ENCODE results near the gene CCDC144A. TPM values are rescaled to one million over a fixed set of nuclear protein-coding genes. Genes with fewer than 3 reads are reported as not detected.
"Not testable (repeated sequence)": the region's sequence is repeated elsewhere in the genome, so short reads cannot be mapped to it uniquely, and the experiment has no call there.

Gene CCDC144A
- total RNA-seq, 2 donors from 2014 or later: 3.1 to 13.3 TPM

DNA sequence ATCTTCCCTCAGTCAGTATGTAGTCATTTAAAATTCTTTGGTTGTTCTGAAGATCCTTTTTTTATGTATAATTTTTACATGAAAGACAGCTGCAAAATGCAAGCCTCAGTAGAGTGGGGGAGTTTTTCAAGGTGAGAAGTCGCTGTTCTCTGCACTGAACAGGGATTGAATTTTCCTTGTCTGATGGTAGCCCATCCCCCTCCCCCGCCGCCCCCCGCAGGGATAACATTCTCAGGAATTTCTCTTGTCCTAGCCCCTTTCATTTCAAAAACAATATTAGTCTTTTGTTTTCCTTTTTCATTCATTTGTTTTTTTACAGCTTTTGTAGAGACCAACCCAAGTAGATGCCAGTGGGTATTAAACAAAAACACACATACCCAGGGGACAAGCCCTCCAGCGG lies 2.9 kb upstream of the CCDC144A start:
- not testable (repeated sequence) for H3K27ac Mint-ChIP-seq; H3K4me1 Mint-ChIP-seq (ENCODE audit: low read depth)
- H3K27me3 Mint-ChIP-seq (ENCODE audit: low read depth): peaks cover 20% of the 10 kb centered on the region

DNA sequence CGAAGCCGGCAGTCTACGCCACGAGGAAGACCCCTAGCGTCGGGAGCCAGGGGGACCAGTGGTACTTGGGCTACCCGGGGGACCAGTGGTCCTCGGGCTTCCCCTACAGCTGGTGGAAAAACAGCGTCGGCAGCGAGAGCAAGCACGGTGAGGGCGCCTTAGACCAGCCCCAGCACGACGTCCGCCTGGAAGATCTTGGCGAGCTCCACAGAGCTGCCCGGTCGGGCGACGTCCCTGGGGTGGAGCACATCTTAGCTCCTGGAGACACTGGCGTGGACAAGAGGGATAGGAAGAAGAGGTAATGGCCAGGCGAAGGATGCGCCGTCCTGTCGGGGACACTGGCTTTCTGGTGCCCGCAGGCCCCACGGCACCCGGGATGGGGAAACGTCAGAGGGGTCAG lies 406 bp downstream of the CCDC144A start:
- not testable (repeated sequence) for H3K36me3 Mint-ChIP-seq (ENCODE audit: insufficient read depth in 2 of 2); DNase-seq; H3K9me3 Mint-ChIP-seq; H3K27ac Mint-ChIP-seq; H3K27me3 Mint-ChIP-seq (ENCODE audit: low read depth); H3K4me1 Mint-ChIP-seq (ENCODE audit: low read depth)
- H3K4me3 Mint-ChIP-seq: peak overlapping the region in 1 of 2 donors; percentile 22
- ATAC-seq (replicated peaks in 1 of 2): peak; percentile 13 to 27

More for the DNA sequence above, 2.9 kb upstream of the CCDC144A start:
- not testable (repeated sequence) for H3K36me3 Mint-ChIP-seq (ENCODE audit: insufficient read depth in 2 of 2); ATAC-seq (replicated peaks in 1 of 2); DNase-seq; H3K9me3 Mint-ChIP-seq; H3K4me3 Mint-ChIP-seq

DNA sequence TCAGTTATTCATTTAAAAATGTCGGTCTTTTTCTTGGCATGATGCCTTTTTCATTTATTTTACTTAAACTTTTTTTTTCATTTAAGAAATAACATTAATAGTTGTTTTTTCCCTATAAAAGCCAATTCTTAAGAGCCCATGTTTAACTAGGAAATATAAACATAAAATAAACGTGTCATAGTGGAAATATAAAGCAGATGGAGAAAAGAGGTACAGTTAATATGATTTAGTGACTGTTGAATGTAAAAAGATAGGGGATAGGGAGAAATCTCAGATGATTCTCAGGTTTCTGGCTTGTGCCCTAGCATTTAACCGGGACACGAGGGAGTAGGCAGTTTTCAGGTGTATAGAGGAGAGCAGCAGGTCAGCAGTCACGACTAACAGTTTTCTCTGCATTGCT lies 7.6 kb downstream of the CCDC144A start:
- not testable (repeated sequence) for DNase-seq; ATAC-seq (replicated peaks in 1 of 2); H3K27ac Mint-ChIP-seq; H3K9me3 Mint-ChIP-seq; H3K4me3 Mint-ChIP-seq; H3K27me3 Mint-ChIP-seq (ENCODE audit: low read depth); H3K4me1 Mint-ChIP-seq (ENCODE audit: low read depth); H3K36me3 Mint-ChIP-seq (ENCODE audit: insufficient read depth in 2 of 2)

DNA sequence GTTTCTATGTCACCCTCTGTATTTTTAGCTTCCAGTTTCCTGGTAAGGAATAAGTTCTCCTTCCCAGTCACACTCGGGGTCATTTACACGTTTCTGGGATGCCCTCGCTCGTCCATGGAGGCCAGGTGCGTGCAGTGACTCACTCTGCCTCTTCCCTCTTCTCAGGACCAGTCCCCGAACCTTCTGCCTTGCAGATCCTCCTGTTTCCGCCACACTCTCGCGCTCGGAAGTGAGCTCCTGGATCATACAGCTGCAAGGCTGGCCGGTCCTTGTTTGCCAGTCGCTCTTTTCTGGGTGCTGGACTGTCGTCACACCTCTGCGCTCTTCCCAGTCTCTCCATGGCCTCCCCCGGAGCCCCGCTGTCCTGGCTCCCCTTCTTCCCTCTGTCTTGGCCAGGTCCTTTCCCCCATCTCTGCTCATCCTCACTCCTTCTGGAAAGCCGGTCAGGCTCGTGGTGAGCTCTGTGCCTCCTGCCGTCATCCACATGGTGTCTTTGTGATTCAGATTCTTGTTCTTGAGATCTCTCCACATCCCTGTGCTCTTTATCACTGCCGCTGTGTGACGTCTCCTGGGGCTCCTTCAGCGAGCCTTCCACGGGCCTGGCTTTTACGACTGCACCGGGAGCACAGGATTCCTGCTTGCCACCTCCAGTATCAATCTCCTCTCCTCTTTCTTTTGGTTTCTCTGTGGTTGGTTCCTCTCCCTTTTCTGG lies 55.6 kb downstream of the CCDC144A start:
- H3K9me3 Mint-ChIP-seq; DNase-seq; H3K36me3 Mint-ChIP-seq (ENCODE audit: insufficient read depth in 2 of 2): not testable (repeated sequence)
- Mint-ChIP-seq H3K4me1 (ENCODE audit: low read depth) (peaks cover 11% of the 10 kb centered on the region), H3K4me3 (peak overlapping the region; percentile 42 to 68), H3K27ac (peak overlapping the region; percentile 38), H3K27me3 (ENCODE audit: low read depth) (peaks cover 43% of the 10 kb centered on the region)
- ATAC-seq (replicated peaks in 1 of 2): peak; percentile 21 to 37

DNA sequence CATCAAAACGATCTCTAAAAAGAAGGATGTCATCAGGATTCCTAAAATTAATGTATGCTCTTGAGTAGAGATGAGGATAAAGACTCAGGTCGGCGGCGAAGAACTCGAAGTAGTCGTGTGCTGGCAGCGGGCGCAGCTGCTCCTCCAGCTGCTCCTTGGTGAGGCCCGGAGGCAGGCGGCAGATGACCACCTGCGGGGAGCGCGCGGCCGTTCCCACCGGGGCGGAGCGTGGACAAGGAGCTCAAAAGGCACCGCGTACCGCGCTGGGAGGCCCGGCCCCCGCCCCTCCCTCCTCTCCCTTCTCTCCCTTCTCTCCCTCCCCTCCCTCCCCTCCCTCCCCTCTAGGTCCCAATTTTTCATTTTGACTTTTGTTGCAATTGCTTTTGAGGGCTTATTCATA lies 56.5 kb downstream of the CCDC144A start:
- H3K27ac Mint-ChIP-seq; H3K9me3 Mint-ChIP-seq; H3K36me3 Mint-ChIP-seq (ENCODE audit: insufficient read depth in 2 of 2); DNase-seq: not testable (repeated sequence)
- peak overlapping the region; percentile 42 to 68 for H3K4me3 Mint-ChIP-seq
- ATAC-seq (replicated peaks in 1 of 2): peak; percentile 36 to 65
- H3K4me1 Mint-ChIP-seq (ENCODE audit: low read depth): peaks cover 16% of the 10 kb centered on the region
- H3K27me3 Mint-ChIP-seq (ENCODE audit: low read depth): peaks cover 52% of the 10 kb centered on the region

DNA sequence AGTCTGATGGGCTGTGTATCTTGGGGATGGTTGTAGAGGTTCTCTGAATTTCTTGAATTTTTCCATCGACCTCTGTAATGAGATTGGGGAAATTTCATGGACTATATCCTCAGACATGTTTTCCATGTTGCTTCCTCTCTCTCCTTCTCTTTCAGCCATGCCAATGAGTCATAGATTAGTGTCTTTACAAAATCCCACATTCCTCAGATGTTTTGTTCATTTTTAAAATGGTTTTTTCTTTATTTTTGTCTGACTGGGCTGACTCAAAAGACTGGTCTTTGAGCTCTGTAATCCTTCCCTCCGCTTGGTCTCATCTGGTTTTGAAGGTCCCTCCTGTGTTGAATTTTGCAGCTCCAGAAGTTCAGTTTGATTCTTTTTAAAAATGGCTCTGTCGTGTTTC lies 60.5 kb downstream of the CCDC144A start:
- not testable (repeated sequence) for H3K4me3 Mint-ChIP-seq; DNase-seq; H3K36me3 Mint-ChIP-seq (ENCODE audit: insufficient read depth in 2 of 2); H3K9me3 Mint-ChIP-seq; ATAC-seq (replicated peaks in 1 of 2)
- Mint-ChIP-seq H3K27me3 (ENCODE audit: low read depth) (peaks cover 44% of the 10 kb centered on the region), H3K27ac (peak overlapping the region; percentile 57), H3K4me1 (ENCODE audit: low read depth) (peaks cover 17% of the 10 kb centered on the region)

DNA sequence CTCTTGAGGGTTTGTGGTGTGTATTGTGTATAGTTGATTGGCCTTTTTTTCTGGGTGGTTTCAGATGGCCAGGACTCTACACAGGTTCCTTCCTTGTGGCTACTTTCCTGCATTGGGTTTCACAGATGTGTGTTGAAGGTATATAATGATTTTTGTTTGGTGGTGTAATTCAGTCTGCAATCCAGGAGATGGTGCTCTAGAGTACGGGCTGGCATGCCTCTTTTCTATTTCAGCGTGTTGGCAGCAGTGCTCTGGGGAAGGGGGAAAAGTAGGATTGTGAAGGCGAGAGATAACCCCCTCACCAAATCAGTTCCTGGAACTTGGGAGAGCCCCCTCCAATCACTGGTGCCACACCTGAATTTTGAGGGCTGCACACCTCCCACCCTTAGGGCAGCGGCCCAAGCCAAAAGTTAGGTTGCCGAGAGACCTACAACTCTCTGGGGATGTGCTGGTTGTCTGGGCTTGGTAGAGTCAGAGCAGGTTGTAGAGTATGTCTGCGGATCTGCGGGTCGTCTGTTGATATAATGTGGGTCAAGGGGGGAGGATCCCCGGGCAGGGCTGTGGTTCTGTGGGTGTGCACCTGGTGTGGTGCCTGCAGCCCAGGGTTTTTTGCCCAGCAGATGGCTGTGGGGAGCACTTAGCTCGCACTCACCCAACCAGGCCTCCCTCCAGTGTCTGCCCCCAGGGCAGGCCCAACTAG lies 61.3 kb downstream of the CCDC144A start:
- not testable (repeated sequence) for H3K4me1 Mint-ChIP-seq (ENCODE audit: low read depth); DNase-seq; H3K9me3 Mint-ChIP-seq; H3K27ac Mint-ChIP-seq; H3K36me3 Mint-ChIP-seq (ENCODE audit: insufficient read depth in 2 of 2); H3K4me3 Mint-ChIP-seq
- H3K27me3 Mint-ChIP-seq (ENCODE audit: low read depth): peaks cover 36% of the 10 kb centered on the region
- ATAC-seq (replicated peaks in 1 of 2): peak; percentile 37 to 41

DNA sequence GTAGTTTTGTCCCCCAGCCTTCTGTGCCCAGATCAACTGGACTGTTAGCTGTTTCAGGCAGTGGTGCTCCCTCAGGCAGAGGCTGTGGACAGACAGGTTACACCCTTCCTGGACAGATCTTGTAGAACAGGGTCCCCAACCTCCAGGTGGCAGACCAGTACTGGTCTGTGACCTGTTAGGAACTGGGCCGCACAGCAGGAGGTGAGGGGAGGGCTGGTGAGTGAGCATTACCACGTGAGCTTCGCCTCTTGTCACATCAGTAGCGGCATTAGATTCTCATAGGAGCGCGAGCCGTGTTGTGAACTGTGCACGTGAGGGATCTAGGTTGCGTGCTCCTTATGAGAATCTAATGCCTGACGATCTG lies 61.9 kb downstream of the CCDC144A start:
- not testable (repeated sequence) for DNase-seq; H3K27ac Mint-ChIP-seq; H3K4me1 Mint-ChIP-seq (ENCODE audit: low read depth); H3K4me3 Mint-ChIP-seq; H3K9me3 Mint-ChIP-seq
- H3K27me3 Mint-ChIP-seq (ENCODE audit: low read depth): peaks cover 32% of the 10 kb centered on the region
- peaks cover 0 to 11% of the 10 kb centered on the region in 2 donors for H3K36me3 Mint-ChIP-seq (ENCODE audit: insufficient read depth in 2 of 2)
- ATAC-seq (replicated peaks in 1 of 2): peak; percentile 7 to 20

DNA sequence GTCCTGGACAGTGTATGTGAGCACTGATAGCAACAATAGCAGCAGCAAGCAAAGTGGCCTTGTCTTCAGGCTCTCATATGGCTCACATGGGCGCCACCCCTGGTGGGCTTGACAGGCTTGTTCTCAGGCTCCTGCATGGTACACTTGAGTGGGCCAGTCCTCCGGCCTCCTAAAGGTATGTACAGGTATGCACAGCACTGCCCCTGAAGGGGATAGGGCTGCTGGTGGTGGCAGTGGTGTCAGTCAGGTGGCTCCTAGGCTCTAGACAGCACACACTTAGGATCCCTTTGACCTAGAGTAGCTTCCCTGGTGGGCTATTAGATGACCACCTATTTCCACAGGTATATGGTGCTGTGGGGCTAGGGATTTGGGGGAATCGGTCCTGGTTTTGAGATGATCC lies 67.5 kb downstream of the CCDC144A start:
- ATAC-seq (replicated peaks in 1 of 2); H3K27me3 Mint-ChIP-seq (ENCODE audit: low read depth); H3K4me3 Mint-ChIP-seq; H3K9me3 Mint-ChIP-seq; DNase-seq; H3K4me1 Mint-ChIP-seq (ENCODE audit: low read depth); H3K27ac Mint-ChIP-seq: not testable (repeated sequence)
- H3K36me3 Mint-ChIP-seq (ENCODE audit: insufficient read depth in 2 of 2): peaks cover 0 to 11% of the 10 kb centered on the region in 2 donors

DNA sequence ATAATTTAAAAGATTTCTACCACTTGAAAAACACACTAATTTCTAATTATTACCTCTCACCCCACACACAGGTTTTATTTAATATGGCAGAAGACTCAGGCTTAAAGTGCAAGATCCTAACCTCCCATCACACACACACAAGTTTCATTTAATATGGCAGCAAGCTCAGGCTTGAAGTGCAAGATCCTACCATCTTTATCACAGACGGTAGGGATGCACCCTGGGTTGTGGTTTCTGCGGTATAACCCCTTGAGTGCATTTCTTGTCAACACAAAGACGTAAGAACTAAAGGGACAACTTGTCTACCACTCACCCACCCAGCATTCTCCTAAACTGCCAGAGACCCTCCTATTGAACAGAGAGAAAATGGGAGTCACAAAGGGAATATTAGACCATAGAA lies 68.1 kb downstream of the CCDC144A start:
- ATAC-seq (replicated peaks in 1 of 2); H3K4me1 Mint-ChIP-seq (ENCODE audit: low read depth); DNase-seq; H3K27ac Mint-ChIP-seq; H3K27me3 Mint-ChIP-seq (ENCODE audit: low read depth); H3K4me3 Mint-ChIP-seq; H3K9me3 Mint-ChIP-seq: not testable (repeated sequence)
- H3K36me3 Mint-ChIP-seq (ENCODE audit: insufficient read depth in 2 of 2): peaks cover 0 to 11% of the 10 kb centered on the region in 2 donors

DNA sequence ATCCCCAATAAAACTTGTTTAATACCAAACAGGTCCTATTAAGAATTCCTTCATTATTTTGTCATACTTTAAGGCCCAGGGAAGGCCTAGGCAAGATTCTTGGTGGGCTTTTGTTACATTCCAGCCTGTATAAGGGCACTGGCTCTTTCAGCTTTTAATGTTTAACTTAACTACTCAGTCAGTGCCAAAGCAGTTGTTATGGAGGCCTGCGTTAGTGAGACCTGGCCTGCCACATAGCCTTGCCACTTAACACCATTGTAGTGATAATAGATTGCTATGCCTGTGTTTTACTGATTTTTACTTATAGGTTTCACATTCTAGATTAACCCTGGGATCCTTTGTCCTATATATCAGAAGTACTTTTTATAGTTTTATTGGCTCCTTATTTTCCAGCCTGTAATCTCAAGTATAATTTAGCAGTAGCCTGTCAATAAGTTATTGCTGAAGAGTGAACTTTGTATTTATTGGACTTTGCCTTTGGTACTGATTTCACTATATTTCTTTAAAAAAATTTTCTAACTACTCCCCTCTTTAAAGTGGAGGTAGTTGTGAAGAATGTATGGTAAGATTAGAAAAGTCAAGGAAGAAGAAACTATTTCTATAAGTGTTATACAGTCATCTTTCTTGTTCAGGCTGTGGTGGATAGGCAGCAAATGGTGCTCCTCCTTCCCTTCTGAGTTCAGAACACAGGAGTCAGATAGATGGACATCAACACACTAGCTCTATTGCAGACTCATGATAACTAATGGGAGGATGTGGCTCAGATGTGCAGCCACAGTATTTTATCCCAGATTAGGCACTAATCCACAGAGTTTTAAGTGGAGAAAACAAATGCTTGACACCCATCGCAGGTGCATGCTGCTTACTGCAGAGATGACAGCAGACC lies 78.5 kb downstream of the CCDC144A start:
- not testable (repeated sequence) for H3K27ac Mint-ChIP-seq; H3K9me3 Mint-ChIP-seq; ATAC-seq (replicated peaks in 1 of 2); H3K36me3 Mint-ChIP-seq (ENCODE audit: insufficient read depth in 2 of 2); DNase-seq; H3K4me3 Mint-ChIP-seq; H3K4me1 Mint-ChIP-seq (ENCODE audit: low read depth); H3K27me3 Mint-ChIP-seq (ENCODE audit: low read depth)

DNA sequence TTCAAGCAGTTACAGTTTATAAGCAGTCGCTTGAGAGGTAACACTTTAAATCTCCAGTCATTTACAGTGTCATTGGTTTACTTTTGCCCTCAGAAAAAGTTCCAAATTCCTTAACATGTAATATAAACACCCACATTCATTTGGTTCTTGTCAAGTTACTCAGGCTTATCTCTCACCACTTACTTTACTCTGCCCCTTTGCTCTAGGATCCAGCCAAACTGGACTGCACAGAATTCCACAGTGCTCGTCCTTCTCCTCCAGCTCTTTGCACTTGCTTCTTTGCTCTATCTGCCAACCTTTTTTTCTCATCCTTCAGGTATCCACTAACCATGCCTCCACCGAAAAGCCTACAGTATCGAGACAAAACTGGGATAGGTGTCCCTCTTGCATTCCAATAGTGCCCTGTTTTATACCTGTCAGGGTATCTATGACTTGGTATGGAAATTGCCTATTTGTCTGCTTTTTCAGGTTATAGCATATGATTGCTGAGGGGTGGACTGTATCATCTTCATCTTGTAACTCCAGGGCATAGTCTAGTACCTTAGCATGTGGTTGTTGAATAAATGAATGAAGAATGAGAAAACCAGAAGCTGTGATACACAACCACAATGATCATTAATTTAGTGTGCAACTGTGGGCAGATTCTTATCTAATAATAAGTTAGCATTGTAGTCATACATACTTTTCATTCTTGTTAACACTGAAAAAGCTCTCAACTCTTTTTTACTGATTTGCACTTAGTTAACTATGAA lies 82.5 kb downstream of the CCDC144A start:
- H3K4me1 Mint-ChIP-seq (ENCODE audit: low read depth); ATAC-seq (replicated peaks in 1 of 2); H3K27ac Mint-ChIP-seq; H3K36me3 Mint-ChIP-seq (ENCODE audit: insufficient read depth in 2 of 2); H3K27me3 Mint-ChIP-seq (ENCODE audit: low read depth); H3K9me3 Mint-ChIP-seq; DNase-seq; H3K4me3 Mint-ChIP-seq: not testable (repeated sequence)
